ENCODE results near the gene ST6GALNAC4. TPM values are rescaled to one million over a fixed set of nuclear protein-coding genes. Genes with fewer than 3 reads are reported as not detected.
A peak's percentile ranks its signal among the peaks of the same experiment; 100 is the strongest.

The ST6GALNAC4 gene
- total and polyA plus RNA-seq, 7 donors, result 8.9 to 52.6 (median 24.3) TPM

DNA sequence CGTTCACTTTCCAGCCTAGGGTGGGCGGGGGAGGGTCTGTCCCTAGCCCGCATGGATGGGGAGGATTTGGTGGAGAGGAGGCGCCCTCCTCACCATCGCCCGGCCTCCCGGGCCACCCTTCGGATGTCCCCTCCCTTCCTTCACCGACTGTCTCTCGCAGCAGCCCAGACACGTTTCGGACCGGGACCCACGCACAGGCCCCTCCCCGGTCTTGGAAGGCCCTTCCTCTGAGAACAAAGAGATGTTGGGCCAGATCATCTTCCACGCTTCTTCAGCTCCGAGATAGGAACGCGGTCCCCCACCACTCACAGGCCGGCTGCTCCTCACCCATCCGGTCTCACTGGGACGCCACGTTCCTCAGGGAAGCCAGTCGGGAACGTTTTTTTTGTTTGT, 21.5 kb upstream of the ST6GALNAC4 start:
- no peak for DNase-seq
- H3K27ac ChIP-seq, result peak overlapping the region; percentile 66
- peak in 1 of 4 donors; percentile 6 for ATAC-seq
- H3K36me3 ChIP-seq (ENCODE audit: insufficient read depth in 1 of 2, low read depth in 1 of 2), result peaks cover 0 to 13% of the 10 kb centered on the region in 2 donors
- TF ChIP-seq, protein P1, sequence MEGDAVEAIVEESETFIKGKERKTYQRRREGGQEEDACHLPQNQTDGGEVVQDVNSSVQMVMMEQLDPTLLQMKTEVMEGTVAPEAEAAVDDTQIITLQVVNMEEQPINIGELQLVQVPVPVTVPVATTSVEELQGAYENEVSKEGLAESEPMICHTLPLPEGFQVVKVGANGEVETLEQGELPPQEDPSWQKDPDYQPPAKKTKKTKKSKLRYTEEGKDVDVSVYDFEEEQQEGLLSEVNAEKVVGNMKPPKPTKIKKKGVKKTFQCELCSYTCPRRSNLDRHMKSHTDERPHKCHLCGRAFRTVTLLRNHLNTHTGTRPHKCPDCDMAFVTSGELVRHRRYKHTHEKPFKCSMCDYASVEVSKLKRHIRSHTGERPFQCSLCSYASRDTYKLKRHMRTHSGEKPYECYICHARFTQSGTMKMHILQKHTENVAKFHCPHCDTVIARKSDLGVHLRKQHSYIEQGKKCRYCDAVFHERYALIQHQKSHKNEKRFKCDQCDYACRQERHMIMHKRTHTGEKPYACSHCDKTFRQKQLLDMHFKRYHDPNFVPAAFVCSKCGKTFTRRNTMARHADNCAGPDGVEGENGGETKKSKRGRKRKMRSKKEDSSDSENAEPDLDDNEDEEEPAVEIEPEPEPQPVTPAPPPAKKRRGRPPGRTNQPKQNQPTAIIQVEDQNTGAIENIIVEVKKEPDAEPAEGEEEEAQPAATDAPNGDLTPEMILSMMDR (IDR thresholded peaks at IDR 0.05), result no peak
- intact Hi-C loops (cut with DNase I), result no loop called here
- peaks cover 10% of the 10 kb centered on the region for H3K4me1 ChIP-seq
- no peaks in the 10 kb centered on the region for H3K9me3 ChIP-seq
- peak overlapping the region; percentile 80 for H3K4me3 ChIP-seq
- WGBS, 3 donors, result 43 to 49% (median 43%) methylated on average over 25 of the region's 25 CpGs
- no peaks in the 10 kb centered on the region for H3K27me3 ChIP-seq (ENCODE audit: insufficient read depth in 3 of 3, low read length in 2 of 3)

DNA sequence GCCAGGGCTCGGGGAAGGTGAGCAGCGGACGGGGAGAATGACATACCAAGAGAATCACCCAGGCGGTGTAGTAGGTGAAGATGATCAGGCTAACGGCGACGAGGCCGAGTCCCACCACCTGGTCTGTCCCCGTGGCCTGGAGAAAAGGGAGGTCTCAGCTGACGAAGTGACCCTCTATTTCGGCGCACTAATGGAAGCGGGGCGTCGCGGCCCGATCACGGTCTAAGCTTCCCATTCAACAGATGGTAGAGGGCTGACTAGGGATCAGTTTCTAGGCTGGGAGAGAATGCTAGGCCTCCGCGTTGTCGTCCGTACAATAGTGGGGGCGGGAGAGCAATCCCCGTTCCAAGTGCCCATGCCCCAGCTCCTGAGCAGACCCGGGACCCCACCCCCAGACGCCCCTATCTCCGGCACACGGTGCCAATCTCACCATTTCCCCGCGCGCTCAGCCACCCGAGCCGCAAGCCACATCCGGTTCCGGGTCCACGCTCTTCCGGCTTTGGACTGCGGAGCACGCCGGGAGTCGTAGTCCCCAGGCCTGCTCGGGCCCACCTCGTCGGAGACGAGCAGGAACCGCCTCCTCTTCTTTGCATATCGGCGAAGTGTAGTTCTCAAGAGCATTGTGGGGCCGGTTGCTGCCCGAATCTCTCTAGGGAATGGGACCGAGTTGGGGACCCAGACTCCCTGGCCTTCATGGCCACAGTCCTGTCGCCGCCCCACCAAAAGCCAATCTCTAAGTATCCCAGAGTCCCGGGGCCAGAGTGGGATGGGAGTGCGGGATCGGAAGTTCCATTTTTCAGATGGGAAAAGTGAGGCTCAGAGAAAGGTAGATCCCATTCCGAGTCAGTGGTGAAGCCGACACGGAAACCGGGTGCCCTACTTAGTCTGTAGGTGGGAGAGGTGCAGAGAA, 20.8 kb upstream of the ST6GALNAC4 start, which contains the start of gene DPM2:
DPM2 (minus strand) TSS at position 467 of the 910 bp plus-strand sequence; CDS start at position 433, 34 bp downstream.
- WGBS, 3 donors, result 5 to 6% (median 6%) methylated on average over 59 to 60 of the region's 60 CpGs
- Histone ChIP-seq H3K4me3 (peak within 1 kb of the TSS; percentile 80), H3K27ac (peak within 1 kb of the TSS; percentile 66), H3K36me3 (ENCODE audit: insufficient read depth in 1 of 2, low read depth in 1 of 2) (peaks cover 0 to 10% of the 10 kb centered on the region in 2 donors), H3K4me1 (peaks cover 10% of the 10 kb centered on the region), H3K9me3 (no peaks in the 10 kb centered on the region), H3K27me3 (ENCODE audit: insufficient read depth in 3 of 3, low read length in 2 of 3) (peaks cover 0 to 2% (median 0%) of the 10 kb centered on the region in 3 donors)
- ATAC-seq, result peak; percentile 88 to 94 (median 90)
- TF ChIP-seq, protein P1 (IDR thresholded peaks at IDR 0.05), result no peak
- intact Hi-C loops (cut with DNase I), result no loop called here
- DNase-seq, result peak; percentile 85 to 90

DNA sequence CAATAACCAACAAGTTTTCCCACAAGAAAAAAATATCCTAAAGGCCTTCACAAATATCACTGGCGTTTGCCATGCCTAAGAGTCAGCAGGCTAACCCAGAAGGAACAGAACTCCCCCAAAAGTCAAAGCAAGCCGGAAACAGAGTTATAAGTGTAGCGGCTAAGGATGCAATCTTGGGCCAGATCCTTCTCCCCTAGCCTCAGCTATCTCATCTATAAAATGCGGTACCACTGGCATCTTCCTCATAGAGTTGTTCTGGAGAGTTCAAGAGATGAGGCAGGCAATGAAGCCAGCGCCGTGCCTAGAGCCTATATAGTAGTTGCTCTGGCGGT, 20.2 kb upstream of the ST6GALNAC4 start:
- intact Hi-C loops (cut with DNase I), result no loop called here
- TF ChIP-seq, protein P1 (IDR thresholded peaks at IDR 0.05), result no peak
- H3K27me3 ChIP-seq (ENCODE audit: insufficient read depth in 3 of 3, low read length in 2 of 3), result peaks cover 0 to 2% (median under 1%) of the 10 kb centered on the region in 3 donors
- peak overlapping the region; percentile 66 for H3K27ac ChIP-seq
- DNase-seq (no peak), ATAC-seq (no peak)
- 9 to 14% (median 10%) methylated on average over 7 of the region's 7 CpGs for WGBS, 3 donors
- peak overlapping the region; percentile 80 for H3K4me3 ChIP-seq
- H3K36me3 ChIP-seq (ENCODE audit: insufficient read depth in 1 of 2, low read depth in 1 of 2), result peaks cover 0 to 9% of the 10 kb centered on the region in 2 donors
- no peaks in the 10 kb centered on the region for H3K9me3 ChIP-seq
- H3K4me1 ChIP-seq, result peaks cover 10% of the 10 kb centered on the region

DNA sequence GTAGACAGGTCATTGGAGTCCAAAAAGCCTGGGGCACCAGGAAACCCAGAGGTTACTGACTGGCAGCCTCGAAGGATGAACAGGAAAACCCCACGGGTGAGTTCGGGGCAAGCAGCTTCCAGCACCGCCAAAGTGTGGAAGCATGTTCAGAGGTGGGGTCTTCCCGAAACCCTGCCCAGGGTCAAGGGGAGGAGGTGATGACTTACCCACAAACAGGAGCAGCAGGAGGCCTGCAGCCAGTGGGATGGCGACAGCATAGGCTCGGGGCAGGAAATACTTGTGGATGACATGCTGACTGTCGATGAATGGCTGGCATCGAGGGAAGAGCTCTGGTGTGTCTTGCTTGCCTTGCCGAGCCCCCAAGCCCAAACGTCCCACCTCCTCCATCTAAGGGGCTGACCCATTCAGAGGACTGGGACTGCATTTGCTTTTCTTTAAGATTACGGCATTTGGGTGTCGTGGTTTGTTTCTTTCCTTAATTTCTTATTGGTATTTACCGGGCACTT, 19.6 kb upstream of the ST6GALNAC4 start:
- no peak for DNase-seq
- 68 to 76% (median 70%) methylated on average over 14 of the region's 14 CpGs for WGBS, 3 donors
- intact Hi-C loops (cut with DNase I), result no loop called here

More for the DNA sequence above, 19.6 kb upstream of the ST6GALNAC4 start:
- no peak overlapping the region for H3K27ac ChIP-seq
- TF ChIP-seq, protein P1 (IDR thresholded peaks at IDR 0.05), result no peak
- ATAC-seq, result no peak
- no peaks in the 10 kb centered on the region for H3K9me3 ChIP-seq
- H3K36me3 ChIP-seq (ENCODE audit: insufficient read depth in 1 of 2, low read depth in 1 of 2), result peaks cover 0 to 9% of the 10 kb centered on the region in 2 donors
- H3K4me1 ChIP-seq, result peaks cover 10% of the 10 kb centered on the region
- H3K4me3 ChIP-seq, result peak overlapping the region; percentile 80
- peaks cover 0 to 7% (median 2%) of the 10 kb centered on the region in 3 donors for H3K27me3 ChIP-seq (ENCODE audit: insufficient read depth in 3 of 3, low read length in 2 of 3)
